NCI-H1436 (cell line): ENCODE data around the gene AUH.
A peak's percentile ranks its signal among the peaks of the same experiment; 100 is the strongest.
"Not testable (repeated sequence)": the region's sequence is repeated elsewhere in the genome, so short reads cannot be mapped to it uniquely, and the experiment has no call there.

ENCODE experiments used
- DNase-seq: peaks from one replicate; lab custom pipeline; 2025; lab: John Stamatoyannopoulos, UW

Gene AUH

GRCh38 chr9:91207729-91208418, 153.8 kb downstream of the AUH start:
- DNase-seq: no peak

DNA sequence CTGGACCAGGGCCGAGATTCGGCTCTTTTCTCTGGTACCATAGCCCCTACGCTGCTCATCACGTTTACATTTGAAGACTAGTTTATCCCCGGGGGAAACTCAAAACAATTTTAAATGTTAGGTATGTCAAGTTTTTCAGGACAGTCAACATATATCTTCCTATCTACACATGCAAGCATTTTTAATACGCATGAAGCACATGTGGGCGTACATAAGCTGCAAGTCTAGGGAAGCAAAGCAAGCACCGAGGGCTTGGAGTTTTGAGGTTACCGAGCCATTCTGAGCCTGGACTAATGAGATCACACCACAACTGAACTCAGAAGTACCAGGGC, 154.4 kb downstream of the AUH start:
- no peak for DNase-seq

DNA sequence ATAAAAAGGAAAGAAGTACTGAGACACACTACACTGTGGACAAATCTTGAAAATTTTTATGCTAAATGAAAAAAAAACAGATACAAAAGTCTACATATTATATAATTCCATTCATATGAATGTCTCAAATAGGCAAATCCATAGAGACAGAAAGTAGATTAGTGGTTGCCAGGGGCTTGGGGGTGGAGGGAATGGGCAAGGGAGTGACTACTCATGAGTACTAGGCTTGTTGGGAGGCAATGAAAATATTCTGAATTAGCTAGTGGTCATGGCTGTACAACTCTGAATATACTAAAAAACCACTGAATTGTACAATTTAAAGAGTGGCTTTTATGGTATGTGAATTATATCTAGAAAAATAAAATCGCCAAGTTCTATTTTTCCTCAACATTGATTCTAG, 154.9 kb downstream of the AUH start:
- DNase-seq: no peak

- DNase-seq: no peak
Observed at GRCh38 chr9:91202736-91203283, 158.9 kb downstream of the AUH start.

DNA sequence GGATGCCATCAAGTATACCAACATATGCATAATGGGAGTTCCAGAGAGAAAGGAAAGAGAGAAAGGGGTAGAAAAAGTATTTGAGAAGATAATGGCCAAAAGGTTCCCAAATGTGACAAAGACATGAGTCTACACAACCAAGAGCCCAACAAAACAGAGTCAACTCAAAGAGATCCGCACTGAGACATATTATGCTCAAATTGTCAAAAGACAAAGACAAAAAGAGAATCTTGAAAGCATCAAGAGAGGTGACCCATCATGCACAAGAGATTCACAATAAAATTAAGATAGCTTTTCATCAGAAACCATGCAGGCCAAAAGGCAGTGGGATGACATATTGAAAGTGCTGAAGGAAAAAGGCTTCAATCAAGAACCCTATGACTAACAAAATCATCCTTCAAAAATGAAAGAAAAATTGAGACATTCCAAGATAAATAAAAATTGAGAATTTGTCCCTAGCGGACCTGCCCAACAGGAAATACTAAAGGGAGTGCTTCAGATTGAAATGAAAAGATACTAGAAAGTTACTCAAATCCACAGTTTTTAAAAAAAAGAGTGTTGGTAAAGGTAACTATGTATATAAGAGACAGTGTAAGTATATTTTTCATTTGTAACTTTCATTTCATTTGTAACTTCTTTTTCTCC, 160.9 kb downstream of the AUH start:
- DNase-seq: no peak

- no peak for DNase-seq
Observed at GRCh38 chr9:91199739-91200497, 161.8 kb downstream of the AUH start.

GRCh38 chr9:91198881-91199280, 162.8 kb downstream of the AUH start:
- not testable (repeated sequence) for DNase-seq

- DNase-seq: no peak
Observed at GRCh38 chr9:91198405-91198804, 163.3 kb downstream of the AUH start.

GRCh38 chr9:91197232-91198181, 164.2 kb downstream of the AUH start:
- DNase-seq: no peak

- no peak for DNase-seq
Observed at GRCh38 chr9:91196103-91196950, 165.4 kb downstream of the AUH start.

DNA sequence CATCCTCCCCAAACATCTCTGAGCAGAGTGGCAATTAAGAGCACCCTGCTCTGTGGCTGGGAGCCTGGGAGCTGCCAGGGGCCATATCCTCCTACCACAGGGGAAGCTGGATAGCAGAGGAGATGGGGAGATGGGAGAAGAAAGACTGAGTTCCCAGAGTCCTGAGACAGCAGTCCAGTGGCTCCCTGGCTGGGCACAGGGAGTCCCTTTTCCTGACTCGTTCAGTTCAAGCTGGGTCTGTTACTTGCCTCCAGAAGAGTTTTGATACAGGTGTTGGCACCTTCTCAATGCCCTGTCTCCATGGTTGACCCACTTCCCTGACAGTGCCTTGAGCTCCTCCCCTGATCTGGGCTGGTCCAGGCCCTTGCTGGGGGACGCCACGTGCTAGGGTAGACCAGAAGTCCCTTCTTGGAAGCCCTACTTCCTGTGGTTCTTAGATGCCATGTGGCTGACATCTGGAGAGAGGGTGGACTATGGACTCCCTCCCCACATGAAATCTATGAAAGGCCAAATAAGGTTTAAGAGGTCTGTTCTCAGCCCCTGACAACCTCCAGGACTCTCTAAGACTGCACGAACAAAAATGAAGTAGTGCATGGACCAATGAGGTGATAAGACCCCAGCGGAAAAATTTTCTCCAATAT, 166.2 kb downstream of the AUH start:
- no peak for DNase-seq

GRCh38 chr9:91193658-91194391, 167.9 kb downstream of the AUH start:
- DNase-seq: no peak

GRCh38 chr9:91193087-91193657, 168.5 kb downstream of the AUH start:
- peak; percentile 16 for DNase-seq

GRCh38 chr9:91192381-91193086, 169.2 kb downstream of the AUH start:
- DNase-seq: no peak

DNA sequence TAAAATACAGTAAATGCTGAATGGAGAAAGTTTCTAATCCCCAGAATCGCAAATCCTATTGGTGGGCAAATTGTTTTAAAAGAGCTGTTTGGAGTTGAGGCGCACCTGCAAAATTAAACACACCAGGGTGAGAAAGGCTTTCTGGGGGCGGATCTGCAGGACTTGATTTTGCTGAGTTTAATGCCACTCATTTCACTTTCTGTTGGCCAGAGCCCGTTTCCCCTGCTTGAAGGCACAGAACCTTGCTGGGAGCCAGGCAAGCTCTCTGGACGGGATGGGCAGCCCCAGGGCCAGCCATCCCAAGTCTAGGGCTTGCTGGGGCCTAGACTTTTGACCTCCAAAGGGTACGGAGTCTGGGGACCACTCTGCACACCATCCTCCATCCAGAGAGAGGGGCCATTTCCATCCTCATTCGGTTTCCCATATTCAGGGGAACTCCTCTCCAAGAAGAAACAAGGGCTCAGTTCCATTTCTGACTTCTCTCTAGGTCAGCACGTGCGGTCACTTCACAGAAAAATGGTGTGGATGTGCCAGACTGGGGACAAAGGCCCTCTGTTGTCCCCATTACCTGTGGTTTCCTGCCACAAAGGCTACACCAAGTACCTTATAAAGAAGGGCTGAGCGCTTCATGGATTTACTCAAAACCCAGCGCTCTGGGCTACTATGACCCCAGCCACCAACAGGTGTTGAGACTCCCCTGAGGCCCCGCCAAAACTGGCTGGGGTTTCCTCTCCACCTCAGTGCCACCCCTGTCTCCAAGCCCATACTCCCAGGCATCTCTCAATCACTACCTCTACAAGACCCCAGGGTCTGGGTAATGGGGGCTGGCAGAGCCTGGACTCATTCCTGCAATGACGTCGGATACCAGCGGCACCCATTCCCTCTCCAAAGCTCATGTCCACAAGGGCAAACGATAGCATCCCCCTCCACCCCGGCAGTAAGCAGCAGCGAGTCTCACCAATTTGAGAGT, 170.0 kb downstream of the AUH start:
- no peak for DNase-seq

GRCh38 chr9:91190062-91190461, 171.7 kb downstream of the AUH start:
- DNase-seq: no peak
